ENCODE results near the gene IFT43. TPM values are rescaled to one million over a fixed set of nuclear protein-coding genes. Genes with fewer than 3 reads are reported as not detected.
A peak's percentile ranks its signal among the peaks of the same experiment; 100 is the strongest.

IFT43 gene
- total and polyA plus RNA-seq, 2 donors (not counting 3 experiments of a cell fraction or from before 2014, with no cell fraction given), result 22.3 to 39.0 TPM

GRCh38 chr14:75987201-75987970, 1.8 kb downstream of the IFT43 start:
- no TSS peak for BruUV-seq (replicated peaks)

DNA sequence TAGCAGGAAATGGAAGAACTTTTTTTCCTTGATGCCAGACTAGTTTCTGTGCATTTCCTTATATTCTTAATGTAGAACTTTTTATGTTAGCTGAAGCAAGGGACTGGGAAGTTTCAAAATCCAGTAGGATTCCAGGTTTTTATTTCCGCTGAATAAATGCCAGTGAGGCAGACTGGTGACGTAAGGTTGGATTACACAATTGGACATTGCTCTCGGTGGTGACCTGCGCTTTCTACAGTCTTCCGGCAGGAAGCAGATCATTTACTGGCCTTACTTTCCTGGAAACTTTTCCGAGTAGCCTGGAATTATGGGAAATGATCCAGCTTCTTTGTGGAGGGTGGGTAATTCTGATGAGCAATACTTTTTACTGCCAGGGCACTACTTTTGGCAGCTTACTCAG, 3.6 kb downstream of the IFT43 start:
- ChIA-PET CTCF (interaction anchor here (1.1 to 2.8 kb wide), 8 partner anchors 9 to 280 kb away, joined by 3 to 14 read pairs (median 6); no protein-coding TSS in a partner anchor), POLR2A (interaction anchor here (0.6 kb wide), 1 partner anchor 207 kb away, joined by 3 read pairs; no protein-coding TSS in a partner anchor)
- Histone ChIP-seq H3K9me3 (replicated peaks; ENCODE audit: control insufficient read depth, insufficient read depth, low read length) (no peaks in the 10 kb centered on the region), H3K79me2 (ENCODE audit: control insufficient read depth, insufficient read depth, low read length) (no peaks in the 10 kb centered on the region), H3K4me2 (ENCODE audit: insufficient read depth, low read length) (peak overlapping the region; percentile 73), H3K27me3 (ENCODE audit: control insufficient read depth in 2 of 2, insufficient read depth in 2 of 2, low read length in 2 of 2) (no peaks in the 10 kb centered on the region), H3K9ac (replicated peaks; ENCODE audit: extremely low read depth, insufficient read depth, low read length) (peak overlapping the region; percentile 40), H3K4me1 (ENCODE audit: control insufficient read depth, extremely low read depth, insufficient read depth, low read length) (peaks cover 39% of the 10 kb centered on the region), H2AFZ (ENCODE audit: low read depth, low read length) (peak overlapping the region; percentile 9), H4K20me1 (replicated peaks; ENCODE audit: control insufficient read depth, extremely low read depth, insufficient read depth, low read length) (no peaks in the 10 kb centered on the region), H3K36me3 (ENCODE audit: control insufficient read depth in 2 of 2, extremely low read depth in 1 of 2, insufficient read depth in 2 of 2, low read length in 2 of 2) (no peaks in the 10 kb centered on the region), H3K9me1 (replicated peaks; ENCODE audit: control insufficient read depth, extremely low read depth, insufficient read depth, low read length) (no peaks in the 10 kb centered on the region), H3K27ac (ENCODE audit: insufficient read depth, low read depth, low read length) (peak overlapping the region; percentile 92), H3K4me3 (replicated peaks in 1 of 3; ENCODE audit: insufficient read depth in 1 of 3, low read depth in 1 of 3, low read length in 3 of 3) (no peak overlapping the region)
- intact Hi-C loops (cut with micrococcal nuclease) (loop anchor here (5.0 kb wide), 2 partner anchors 163 to 363 kb away; partner anchors contain the start of gene GPATCH2L), dilution Hi-C loops (cut with MboI; ENCODE audit: extremely low pct_ligation_motif_present, low sequenced_read_pairs) (loop anchor here (25.0 kb wide), 1 partner anchor 277 kb away; no protein-coding TSS in a partner anchor)
- FAIRE-seq (peak; percentile 98), DNase-seq (ENCODE audit: low read depth, low spot score) (peak; percentile 97)
- BruUV-seq (replicated peaks), result no TSS peak
- TF ChIP-seq JUN (IDR thresholded peaks at IDR 0.05; ENCODE audit: borderline replicate concordance, insufficient read depth, insufficient read length, low read depth) (peak; percentile 87), MYC (IDR thresholded peaks at IDR 0.05; ENCODE audit: low read depth, low read length) (no peak), FOS (IDR thresholded peaks at IDR 0.05; ENCODE audit: borderline replicate concordance, insufficient read depth, low read length) (peak; percentile 54), POLR2AphosphoS5 (IDR thresholded peaks at IDR 0.05; ENCODE audit: insufficient read depth, low read depth, low read length) (peak; percentile 50), GATA2 (IDR thresholded peaks at IDR 0.05; ENCODE audit: insufficient read depth, insufficient read length, low read depth, low read length) (no peak)

More at GRCh38 chr14:75987201-75987970, 1.8 kb downstream of the IFT43 start:
- H3K27me3 ChIP-seq (ENCODE audit: control insufficient read depth in 2 of 2, insufficient read depth in 2 of 2, low read length in 2 of 2), result no peaks in the 10 kb centered on the region
- H4K20me1 ChIP-seq (replicated peaks; ENCODE audit: control insufficient read depth, extremely low read depth, insufficient read depth, low read length), result no peaks in the 10 kb centered on the region
- dilution Hi-C loops (cut with MboI; ENCODE audit: extremely low pct_ligation_motif_present, low sequenced_read_pairs) (loop anchor here (25.0 kb wide), 1 partner anchor 275 kb away; no protein-coding TSS in a partner anchor), intact Hi-C loops (cut with micrococcal nuclease) (loop anchor here (2.0 to 5.0 kb wide), 3 partner anchors 117 to 365 kb away; partner anchors contain the start of gene GPATCH2L)
- H3K27ac ChIP-seq (ENCODE audit: insufficient read depth, low read depth, low read length), result peak overlapping the region; percentile 92
- no peak overlapping the region for H3K4me3 ChIP-seq (replicated peaks in 1 of 3; ENCODE audit: insufficient read depth in 1 of 3, low read depth in 1 of 3, low read length in 3 of 3)
- DNase-seq (ENCODE audit: low read depth, low spot score) (peak; percentile 69), FAIRE-seq (peak; percentile 60)
- H3K36me3 ChIP-seq (ENCODE audit: control insufficient read depth in 2 of 2, extremely low read depth in 1 of 2, insufficient read depth in 2 of 2, low read length in 2 of 2), result no peaks in the 10 kb centered on the region
- no peaks in the 10 kb centered on the region for H3K9me3 ChIP-seq (replicated peaks; ENCODE audit: control insufficient read depth, insufficient read depth, low read length)
- H3K9me1 ChIP-seq (replicated peaks; ENCODE audit: control insufficient read depth, extremely low read depth, insufficient read depth, low read length), result no peaks in the 10 kb centered on the region
- H3K9ac ChIP-seq (replicated peaks; ENCODE audit: extremely low read depth, insufficient read depth, low read length), result peak overlapping the region; percentile 90
- no peaks in the 10 kb centered on the region for H3K79me2 ChIP-seq (ENCODE audit: control insufficient read depth, insufficient read depth, low read length)
- ChIA-PET POLR2A (no interaction called here), CTCF (interaction anchor here (1.2 to 2.8 kb wide), 2 partner anchors 81 to 192 kb away, joined by 3 to 7 read pairs; no protein-coding TSS in a partner anchor)
- TF ChIP-seq MYC (IDR thresholded peaks at IDR 0.05; ENCODE audit: low read depth, low read length), result no peak
- peak; percentile 10 for TF ChIP-seq FOS (IDR thresholded peaks at IDR 0.05; ENCODE audit: borderline replicate concordance, insufficient read depth, low read length)
- peak overlapping the region; percentile 73 for H3K4me2 ChIP-seq (ENCODE audit: insufficient read depth, low read length)
- H3K4me1 ChIP-seq (ENCODE audit: control insufficient read depth, extremely low read depth, insufficient read depth, low read length), result peaks cover 44% of the 10 kb centered on the region
- no peak overlapping the region for H2AFZ ChIP-seq (ENCODE audit: low read depth, low read length)
